NCI-H1092 (cell line): Measurements from ENCODE around the gene INHBC.
"Not testable (repeated sequence)": the region's sequence is repeated elsewhere in the genome, so short reads cannot be mapped to it uniquely, and the experiment has no call there.

Experiments used
- DNase-seq: peaks from one replicate; lab custom pipeline; 2025; lab: John Stamatoyannopoulos, UW

Gene INHBC

DNA sequence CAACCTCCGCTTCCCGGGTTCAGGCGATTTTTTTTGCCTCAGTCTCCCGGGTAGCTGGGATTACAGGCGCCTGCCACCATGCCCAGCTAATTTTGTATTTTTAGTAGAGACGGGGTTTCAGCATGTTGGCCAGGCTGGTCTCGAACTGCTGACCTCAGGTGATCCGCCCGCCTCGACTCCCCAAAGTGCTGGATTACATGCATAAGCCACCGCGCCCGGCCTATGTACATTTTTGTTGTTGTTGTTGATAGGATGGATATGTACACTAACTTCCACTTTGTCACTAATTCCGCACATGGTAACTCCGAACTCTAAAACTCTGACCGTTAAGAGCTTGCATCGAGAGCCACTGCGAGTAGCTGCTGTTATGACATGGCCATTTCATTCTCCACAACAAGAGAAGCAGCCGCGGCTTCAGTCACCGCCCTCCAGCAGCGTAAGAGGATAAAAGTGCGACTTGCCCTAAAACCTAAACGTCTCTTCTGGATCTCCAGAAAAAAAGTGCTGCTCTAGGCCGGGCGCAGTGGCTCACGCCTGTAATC lies 52.5 kb downstream of the INHBC start:
- DNase-seq, result no peak

GRCh38 chr12:57487597-57488401 lies 53.2 kb downstream of the INHBC start, which contains the start of gene MARS1:
TSS of gene MARS1 (plus strand) at chr12:57488068. CDS start at chr12:57488091, 23 bp downstream.
- peak; percentile 89 for DNase-seq

- no peak for DNase-seq
These were observed 54.0 kb downstream of the INHBC start for GRCh38 chr12:57488402-57489156.

- no peak for DNase-seq
These were observed 54.6 kb downstream of the INHBC start for GRCh38 chr12:57489157-57489641.

GRCh38 chr12:57490126-57490525 lies 55.5 kb downstream of the INHBC start:
- DNase-seq, result no peak

DNA sequence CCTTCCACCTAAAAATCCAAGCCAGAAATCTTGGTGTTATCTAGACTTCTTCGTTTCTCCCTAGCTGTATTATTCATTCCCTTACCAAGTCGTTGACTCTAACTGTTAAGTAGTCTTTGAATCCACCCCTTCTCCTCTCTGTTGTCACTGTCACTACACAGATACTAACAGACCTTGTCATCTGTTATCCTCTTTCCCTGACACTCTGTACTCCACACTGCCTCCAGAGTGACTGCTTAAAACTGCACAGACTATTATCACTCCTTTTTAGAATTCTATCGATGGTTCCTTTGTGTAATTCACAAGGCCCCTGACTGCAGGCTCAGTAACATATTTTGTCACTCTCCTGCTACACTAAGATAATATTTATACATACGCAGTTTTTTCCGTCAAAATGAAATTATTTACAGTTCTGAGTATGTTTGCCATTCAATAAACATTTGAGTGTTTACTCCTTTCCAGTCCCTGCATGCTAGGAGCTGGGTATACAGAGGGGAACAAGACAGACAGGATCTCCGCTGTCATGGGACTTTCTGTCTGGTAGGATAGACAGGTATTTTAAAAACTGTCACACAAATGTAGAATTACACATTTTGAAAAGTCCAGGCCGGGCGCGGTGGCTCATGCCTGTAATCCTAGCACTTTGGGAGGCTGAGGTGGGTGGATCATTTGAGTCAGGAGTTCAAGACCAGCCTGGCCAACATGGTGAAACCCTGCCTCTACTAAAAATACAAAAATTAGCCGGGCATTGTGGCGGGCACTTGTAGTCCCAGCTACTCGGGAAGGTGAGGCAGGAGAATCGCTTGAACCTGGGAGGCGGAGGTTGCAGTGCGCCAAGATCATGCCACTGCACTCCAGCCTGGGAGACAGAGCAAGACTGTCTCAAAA lies 57.1 kb downstream of the INHBC start:
- no peak for DNase-seq

GRCh38 chr12:57495051-57495701 lies 60.6 kb downstream of the INHBC start:
- DNase-seq, result not testable (repeated sequence)

GRCh38 chr12:57496822-57497221 lies 62.2 kb downstream of the INHBC start:
- no peak for DNase-seq

DNA sequence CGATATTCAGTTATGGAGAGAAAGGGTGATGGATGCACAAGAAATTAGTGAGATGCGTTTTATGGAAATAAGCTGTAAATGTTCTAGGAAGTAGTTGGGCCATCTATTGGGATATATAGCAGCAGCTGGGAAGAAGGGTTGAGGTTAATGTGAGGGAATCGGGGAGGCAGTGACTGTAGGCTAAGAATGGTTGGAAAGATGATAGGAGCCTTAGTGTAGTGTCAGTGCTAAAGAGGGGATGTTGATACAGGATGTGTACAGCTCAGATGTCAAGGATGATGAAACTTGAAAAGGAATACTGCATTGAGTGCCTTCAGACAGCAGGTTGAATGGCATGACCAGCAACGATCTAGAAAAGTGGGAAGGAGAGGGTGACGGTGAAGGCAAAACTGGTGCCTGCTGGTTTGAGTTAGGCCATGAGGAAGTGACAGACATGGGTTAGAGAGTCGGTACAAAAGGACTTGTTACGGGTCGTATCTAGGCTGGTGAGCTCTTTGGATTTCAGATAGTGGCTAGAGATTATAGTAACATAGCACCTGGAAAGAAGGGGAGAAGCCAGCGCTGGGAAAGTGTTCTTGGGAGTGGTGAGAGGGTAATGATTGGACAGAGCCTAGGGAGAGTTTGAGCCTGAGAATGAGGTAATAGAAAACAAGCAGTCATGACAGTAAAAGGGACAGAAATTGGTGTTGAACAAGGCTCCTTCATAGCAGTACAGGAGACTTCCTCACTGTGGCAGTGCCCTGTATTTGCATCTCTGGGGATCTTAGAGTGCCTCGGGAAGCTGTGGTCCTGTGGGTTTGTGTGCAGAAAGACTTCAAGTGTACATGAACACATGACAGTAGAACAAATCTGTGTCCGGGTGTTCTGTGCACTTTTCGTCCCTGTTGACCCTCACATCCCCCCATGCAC lies 62.9 kb downstream of the INHBC start:
- no peak for DNase-seq

DNA sequence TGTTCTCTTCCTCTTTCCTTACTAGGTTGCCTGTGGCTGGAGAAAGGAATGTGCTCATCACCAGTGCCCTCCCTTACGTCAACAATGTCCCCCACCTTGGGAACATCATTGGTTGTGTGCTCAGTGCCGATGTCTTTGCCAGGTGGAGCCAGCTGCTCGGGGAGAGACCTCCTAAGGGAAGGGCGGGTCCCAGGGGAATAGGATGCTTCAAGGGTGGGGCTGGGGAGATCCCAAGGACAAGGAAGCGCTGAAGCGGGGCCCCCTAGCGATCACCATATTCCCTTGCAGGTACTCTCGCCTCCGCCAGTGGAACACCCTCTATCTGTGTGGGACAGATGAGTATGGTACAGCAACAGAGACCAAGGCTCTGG lies 63.5 kb downstream of the INHBC start:
- no peak for DNase-seq

GRCh38 chr12:57498571-57498970 lies 64.0 kb downstream of the INHBC start:
- DNase-seq, result no peak

DNA sequence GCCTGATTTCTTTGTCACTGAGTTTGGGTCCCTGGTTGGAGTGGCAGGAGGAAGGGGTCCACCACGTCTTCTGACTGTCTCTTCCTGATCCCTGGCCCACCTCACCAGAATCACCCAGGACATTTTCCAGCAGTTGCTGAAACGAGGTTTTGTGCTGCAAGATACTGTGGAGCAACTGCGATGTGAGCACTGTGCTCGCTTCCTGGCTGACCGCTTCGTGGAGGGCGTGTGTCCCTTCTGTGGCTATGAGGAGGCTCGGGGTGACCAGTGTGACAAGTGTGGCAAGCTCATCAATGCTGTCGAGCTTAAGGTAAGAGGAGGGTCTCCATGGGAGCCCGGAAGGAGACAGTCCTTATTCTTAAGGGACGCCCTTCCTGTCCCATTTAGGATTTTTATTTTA lies 65.6 kb downstream of the INHBC start:
- no peak for DNase-seq
